H54 (cell line): ENCODE measurements around the gene XYLB.

Experiments
- DNase-seq: peaks from one replicate; pipeline ENCODE4 v3.0.0; 2011; ENCODE audit warnings: low spot score, mixed read lengths; ENCODE audit not compliant: insufficient read length
- FAIRE-seq: peaks from 3 replicates; lab custom pipeline; 2011; peaks lifted over from hg19 to GRCh38; lab: Jason Lieb, UNC
- POLR2A ChIP-seq: IDR thresholded peaks from 2 replicates; pipeline ENCODE4 v1.6.1; 2011; ENCODE audit warnings: low read depth, mild to moderate bottlenecking, low read length

XYLB gene

DNA sequence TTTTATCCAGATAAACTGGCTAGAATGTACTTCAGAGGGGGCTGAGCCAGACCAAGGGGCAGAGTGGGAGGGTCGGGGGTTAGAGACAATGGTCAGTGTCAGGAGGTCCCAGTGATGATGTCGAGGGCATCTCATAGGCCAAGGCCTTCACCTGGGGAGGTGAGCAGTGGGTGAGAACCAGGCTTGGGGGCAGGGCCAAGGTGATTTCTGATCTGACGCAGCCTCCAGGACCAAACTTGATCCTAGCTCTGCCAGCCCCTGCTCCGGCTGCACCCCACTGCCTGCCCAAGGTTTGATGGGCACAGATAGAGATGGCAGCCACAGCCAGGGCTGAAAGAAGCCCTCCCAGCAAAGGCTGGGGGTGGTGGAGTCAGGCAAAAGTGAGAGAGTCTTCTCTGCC is 14.9 kb downstream of the XYLB start:
- DNase-seq (no peak), FAIRE-seq (no peak)
- no peak for TF ChIP-seq POLR2A

DNA sequence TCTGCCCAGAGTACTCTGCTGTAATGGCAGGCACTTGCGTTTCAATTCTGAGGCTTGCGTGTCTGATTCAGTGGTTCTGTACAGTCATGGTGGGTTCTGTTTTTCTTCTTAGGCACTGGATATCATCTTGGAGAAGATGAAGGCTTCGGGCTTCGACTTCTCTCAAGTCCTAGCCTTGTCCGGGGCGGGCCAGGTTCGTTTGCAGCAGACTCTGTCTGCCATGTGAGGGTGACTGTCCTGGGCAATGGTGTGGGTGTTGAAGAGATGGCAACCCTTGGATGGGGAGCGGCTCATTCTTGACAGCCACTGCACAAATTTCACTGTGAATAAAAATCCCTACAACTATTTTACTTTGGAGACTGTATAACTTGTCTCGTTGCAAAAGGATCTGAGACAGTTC is 16.2 kb downstream of the XYLB start:
- FAIRE-seq: no peak
- no peak for DNase-seq
- no peak for TF ChIP-seq POLR2A

DNA sequence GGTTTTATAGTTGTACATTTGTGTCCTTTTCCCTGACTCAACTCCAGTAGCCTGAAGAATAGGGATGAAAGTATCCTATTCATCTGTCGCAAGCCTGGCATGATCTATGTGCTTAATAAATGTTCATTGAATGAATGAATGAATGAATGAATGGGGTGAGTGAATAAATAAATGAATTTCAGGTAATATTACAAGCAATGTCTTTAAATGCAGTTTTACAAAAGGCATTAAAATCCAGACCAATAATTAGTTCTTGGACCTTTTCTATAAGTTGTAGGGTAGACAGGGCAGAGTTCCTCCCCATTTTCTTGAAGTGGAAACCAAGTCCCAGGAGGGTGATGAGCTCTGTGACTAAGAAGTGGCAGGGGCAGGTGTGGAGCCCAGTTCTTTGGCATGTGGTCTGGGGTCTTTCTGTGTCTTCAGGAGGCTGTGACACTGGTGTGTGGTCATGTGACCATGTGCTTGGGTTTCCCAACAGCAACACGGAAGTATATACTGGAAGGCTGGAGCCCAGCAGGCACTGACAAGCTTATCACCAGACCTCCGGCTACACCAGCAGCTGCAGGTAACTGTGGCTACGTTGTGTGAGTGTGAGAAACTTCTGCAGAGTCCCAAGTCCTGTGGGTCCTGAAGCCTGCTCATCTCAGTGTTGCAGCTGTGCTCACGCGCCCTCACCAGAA is 18.3 kb downstream of the XYLB start:
- no peak for TF ChIP-seq POLR2A
- no peak for DNase-seq
- no peak for FAIRE-seq

DNA sequence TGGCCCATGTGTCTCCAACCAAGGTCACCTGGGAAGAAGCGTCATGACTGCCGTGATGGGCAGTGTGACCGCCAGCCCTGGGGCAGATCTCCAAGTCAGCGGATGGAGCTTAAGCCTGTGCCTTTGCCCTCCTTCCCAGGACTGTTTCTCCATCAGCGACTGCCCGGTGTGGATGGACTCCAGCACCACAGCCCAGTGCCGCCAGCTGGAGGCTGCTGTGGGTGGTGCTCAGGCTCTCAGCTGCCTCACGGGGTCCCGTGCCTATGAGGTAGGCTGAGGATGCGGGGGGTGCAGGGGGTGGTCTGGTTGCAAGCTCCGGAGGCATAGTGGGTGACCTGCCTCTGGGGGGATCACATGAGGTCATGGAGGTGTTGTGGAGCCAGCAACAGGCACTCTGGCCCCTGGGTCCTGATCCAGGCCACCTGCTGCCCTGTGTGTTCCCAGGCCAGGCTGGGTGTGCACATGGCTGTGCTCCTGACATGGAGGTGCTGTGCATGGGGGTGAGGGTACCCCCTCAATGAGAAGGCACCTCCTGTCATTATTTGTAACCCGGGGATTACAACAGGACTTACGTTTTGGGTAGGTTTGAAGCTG is 19.0 kb downstream of the XYLB start:
- DNase-seq (no peak), FAIRE-seq (no peak)
- TF ChIP-seq POLR2A: no peak

DNA sequence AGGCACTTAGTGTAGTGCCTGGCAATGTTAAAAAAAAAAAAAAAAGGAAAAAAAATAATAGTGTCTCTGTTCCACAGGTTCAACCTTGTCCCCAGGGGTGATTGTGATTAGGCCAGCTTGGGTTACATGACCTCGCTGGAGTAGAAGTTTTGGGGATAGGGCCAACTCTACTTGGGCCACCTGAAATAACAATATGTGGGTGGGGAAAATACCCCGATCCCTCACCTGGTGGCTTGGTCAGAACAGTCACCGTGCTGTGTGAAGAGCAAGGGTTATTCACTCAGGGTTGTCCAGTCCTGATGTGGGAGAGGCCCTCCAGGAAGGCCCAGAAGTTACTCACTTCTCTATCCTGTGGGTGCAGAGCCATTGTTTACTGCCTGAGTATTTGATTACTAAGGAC is 19.5 kb downstream of the XYLB start:
- DNase-seq: no peak
- TF ChIP-seq POLR2A: no peak
- FAIRE-seq: no peak

DNA sequence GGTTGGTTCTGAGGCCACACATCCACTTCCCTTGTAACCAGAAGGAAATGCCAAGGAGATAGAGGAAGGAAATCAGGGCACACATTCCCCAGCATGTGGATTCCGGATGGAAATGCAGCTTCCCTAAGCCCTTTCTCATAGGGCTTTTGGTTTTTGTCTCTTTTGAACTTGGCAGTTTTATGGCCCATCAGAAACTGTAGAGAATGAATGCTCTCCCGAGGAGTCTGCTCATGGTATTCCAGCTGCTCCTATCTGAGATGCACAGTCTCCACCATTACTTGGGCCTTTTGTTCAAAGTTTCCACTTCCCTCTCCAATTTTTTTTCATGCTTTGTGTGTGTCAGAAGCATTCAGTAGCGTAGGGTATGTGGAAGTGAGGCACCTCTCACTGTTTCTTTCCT is 21.2 kb downstream of the XYLB start:
- FAIRE-seq: no peak
- no peak for DNase-seq
- TF ChIP-seq POLR2A: no peak

DNA sequence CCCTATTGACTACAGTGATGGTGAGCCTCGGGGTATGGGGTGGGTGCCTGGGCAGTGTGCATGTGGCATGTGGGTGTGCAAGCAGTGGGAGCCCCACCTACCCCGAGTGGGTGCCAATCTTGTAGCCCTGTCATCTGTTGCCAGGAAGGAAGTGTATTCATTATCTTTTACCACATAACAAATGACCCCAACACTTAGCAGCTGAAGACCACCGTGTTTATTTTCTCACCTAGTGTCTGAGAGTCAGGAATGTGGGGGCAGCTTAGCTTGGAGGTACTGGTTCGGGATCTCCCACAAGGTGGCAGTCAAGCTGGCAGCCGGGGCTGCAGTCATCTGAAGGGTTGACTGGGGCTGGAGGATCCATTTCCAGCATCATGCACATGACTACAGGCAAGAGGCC is 21.7 kb downstream of the XYLB start:
- no peak for FAIRE-seq
- no peak for DNase-seq
- no peak for TF ChIP-seq POLR2A

DNA sequence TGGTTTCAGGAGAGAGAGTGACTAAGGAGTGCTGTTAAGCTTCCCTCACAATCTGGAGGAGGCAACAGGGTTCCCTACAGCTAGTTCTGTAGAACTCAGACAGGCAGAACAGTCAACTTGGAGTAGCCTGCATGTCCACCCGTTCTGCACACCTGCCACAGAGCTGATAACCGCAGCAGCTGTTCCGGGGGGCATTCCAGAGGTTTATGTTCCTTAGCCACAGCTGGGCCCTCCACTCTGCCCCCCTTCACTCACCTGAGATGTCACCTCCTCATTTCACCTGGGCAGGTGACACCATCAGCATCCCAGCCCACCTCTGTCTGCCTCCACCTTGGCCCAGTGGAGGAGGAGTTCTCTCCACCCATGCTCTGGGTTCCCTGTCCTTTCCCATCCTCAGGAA is 22.6 kb downstream of the XYLB start:
- no peak for FAIRE-seq
- no peak for TF ChIP-seq POLR2A
- no peak for DNase-seq

DNA sequence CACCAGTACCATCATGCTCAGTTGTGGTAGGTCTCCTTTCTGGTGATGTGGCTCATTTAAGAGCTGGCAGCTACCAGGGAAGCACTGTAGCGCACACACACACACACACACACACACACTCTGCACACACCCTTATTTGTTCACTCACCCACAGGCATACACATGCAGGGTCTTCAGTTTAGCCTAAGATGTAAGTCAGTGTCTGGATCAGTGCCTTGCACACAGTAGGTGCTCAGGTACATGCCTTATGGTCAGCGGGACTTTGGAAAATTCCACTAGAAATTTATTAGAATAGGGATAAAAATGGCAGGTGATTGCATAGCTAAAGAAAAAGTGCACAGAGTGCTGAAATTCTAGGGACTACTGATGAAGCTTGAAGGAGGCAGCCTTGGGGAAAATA is 23.6 kb downstream of the XYLB start:
- DNase-seq (no peak), FAIRE-seq (no peak)
- TF ChIP-seq POLR2A: no peak

DNA sequence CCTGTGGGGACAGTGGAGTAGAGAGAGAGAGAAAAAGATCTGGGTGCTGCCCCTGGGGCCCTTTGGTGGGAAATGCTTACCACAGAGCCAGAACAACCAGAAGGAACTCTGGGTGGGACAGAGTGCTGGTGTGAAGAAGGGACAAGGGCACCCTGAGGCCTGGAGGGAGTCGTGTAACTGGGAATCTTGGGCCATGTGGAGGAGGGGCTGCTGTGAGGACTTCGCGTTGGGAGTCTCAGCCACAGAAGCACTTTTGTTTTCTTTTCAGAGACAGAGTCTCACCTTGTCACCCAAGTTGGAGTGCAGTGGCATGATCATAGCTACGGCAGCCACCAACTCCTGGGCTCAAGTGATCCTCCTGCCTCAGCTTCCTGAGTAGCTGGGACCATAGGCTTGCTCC is 24.3 kb downstream of the XYLB start:
- no peak for FAIRE-seq
- no peak for TF ChIP-seq POLR2A
- DNase-seq: no peak

DNA sequence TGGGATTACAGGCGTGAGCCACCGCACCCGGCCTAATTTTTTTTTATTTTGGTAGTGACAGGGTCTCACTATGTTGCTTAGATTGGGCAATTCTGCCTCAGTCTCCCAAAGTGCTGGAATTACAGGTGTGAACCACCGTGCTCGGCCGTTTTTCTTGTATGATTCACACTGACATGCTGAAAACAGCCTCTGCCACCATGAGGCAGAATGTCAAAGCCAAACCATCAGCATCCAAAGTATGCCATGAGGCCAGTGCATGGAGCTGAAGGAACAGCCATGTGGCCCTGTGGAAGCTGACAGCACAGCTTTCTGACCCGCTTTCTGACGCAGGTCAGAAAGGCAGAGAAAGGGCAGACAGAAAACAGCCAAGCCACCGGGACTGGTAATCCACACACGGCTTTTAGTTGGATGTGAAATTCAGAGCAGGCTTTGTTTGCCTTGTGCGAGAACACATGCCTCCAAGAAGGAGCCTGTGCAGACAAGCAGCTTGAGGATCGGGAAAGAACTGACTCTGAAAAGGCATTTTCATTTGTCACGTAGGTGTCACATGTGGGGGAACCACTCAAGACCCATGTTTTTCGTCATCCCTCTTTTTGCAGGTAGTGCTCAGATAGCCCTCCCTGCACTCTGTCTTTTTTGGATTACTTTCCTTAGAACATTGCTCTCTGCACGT is 25.1 kb downstream of the XYLB start:
- no peak for TF ChIP-seq POLR2A
- FAIRE-seq (no peak), DNase-seq (no peak)

DNA sequence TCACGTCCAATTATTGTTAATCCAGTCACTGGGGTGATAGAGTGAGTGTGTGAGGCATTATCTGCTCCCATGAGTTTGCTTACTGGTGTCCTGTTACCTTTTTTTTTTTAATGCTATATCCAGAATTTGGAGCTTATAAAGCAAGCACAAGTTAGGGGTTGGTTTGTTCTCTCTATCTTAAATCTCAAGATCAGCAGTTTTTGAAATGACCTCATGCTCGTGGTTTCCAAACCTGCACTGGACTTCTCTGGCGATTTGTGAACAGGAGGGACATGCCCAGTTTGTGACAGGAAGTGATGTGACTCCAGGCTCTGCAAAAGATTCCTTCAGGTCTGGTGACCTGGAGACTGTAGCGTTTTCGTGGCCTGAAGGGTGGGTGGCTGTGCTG is 25.6 kb downstream of the XYLB start:
- FAIRE-seq: no peak
- no peak for DNase-seq
- no peak for TF ChIP-seq POLR2A

DNA sequence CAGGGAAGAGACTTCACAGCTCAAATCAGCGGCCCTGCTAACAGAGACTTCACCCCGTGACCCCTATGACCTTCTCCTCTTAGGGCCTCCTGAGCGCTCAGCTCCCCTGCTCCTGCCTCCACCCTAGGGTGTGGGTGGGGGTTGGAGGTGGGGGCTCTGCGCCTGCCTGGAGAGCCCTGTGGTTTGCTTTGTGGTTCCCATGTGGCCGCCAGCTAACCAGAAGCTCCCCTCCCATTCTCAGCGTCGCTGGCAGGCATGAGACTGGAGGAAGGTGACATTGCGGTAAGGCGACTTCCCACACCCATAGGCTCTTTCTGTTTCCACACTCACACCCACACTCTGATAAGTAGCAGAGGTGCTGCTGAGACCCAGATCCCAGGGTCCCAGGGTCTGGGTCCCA is 27.6 kb downstream of the XYLB start:
- no peak for TF ChIP-seq POLR2A
- no peak for DNase-seq

DNA sequence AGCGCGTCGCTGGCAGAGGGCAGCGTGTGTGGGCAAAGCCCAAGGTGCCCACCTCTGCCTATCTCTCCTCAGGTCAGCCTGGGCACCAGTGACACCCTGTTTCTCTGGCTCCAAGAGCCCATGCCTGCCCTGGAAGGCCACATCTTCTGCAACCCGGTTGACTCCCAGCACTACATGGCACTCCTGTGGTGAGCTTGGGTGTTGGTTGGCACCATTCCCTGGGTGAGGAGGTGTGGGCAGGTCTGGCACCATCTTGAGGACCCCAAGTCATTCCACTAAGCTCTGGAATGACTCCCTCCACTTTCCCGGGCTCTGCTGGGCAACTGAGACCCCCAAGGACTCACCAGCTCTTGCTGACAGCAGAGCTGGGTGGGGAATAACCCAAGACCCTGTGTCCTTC is 28.5 kb downstream of the XYLB start:
- TF ChIP-seq POLR2A: no peak
- DNase-seq (no peak), FAIRE-seq (no peak)

More for the DNA sequence above, 27.6 kb downstream of the XYLB start:
- FAIRE-seq: no peak

DNA sequence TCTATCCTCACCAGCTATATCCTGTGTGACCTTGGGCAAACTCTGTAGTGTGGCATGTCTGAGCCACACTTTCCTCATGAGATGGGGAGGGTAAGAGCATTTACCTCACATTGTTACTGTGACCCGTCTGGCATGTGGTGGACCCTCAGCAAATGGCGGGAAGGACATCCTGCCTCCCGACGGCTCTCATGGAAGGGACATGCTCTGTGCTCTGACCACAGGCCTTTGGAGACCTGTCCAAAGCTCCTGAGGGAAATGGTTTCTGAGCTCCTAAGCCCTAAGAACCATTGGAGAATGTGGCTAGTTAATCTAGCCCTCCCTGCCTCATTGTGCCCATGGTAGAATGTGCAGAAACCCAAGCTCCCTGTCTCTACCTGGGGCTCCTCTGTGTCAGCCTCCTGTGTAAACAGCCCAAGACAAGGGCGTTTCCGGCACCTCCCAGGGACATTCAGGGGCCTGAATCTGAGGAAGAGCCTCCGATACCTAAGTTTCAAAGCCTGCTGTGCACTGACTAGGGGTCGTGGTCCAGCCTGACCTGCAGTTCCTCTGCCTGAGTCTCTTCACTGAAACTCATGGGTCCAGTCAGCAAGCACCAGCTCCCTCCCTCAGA is 29.0 kb downstream of the XYLB start:
- TF ChIP-seq POLR2A: no peak
- DNase-seq (no peak), FAIRE-seq (no peak)
